Kidney tubule cell (primary cell): ENCODE measurements around the gene CACNA1F.

ENCODE experiments used
- DNase-seq: peaks from one replicate; pipeline ENCODE4 v3.0.0-alpha.2; 2018; ENCODE audit warnings: low spot score

CACNA1F gene

DNA sequence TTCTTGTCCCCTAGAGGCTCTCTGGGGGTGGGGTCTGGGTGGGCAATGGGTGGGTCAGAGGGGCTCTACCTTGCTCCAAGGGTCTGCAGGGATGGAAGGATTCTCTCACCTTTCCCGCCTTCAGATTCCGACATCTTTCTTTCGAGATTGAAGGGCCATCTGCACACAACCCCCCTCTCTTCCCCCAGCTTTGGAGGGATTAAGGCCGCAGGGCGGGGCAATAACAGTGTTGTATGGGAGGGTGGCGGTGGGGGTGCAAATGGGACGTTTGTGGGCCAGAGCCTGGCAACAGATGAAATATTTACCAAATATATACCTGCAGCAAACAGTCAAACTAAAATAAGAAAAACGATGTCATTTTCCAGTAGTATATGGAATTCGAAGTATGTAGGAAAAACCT, at the start of gene CACNA1F:
Gene CACNA1F (minus strand): TSS at position 165 of the 400 bp plus-strand sequence. CDS start 31 bp downstream, at position 134.
- no peak for DNase-seq

DNA sequence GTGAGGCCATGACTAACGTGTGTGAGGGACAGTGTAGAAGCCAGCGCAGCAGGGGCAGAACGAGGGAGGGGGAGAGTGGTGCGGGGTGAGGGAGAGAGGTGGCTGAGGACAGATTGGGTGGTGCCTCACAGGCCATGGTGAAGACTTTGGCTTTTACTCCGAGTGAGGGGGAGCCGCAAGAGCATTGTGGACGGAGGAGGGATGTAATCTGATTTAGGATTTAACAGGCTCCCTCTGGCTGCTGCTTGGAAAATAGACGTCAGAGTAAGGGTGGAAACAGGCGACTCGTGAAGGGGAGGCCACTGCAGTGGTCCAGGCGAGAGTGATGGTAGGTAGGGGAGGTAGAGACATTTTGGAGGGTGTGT, 49.5 kb upstream of the CACNA1F start:
- no peak for DNase-seq

DNA sequence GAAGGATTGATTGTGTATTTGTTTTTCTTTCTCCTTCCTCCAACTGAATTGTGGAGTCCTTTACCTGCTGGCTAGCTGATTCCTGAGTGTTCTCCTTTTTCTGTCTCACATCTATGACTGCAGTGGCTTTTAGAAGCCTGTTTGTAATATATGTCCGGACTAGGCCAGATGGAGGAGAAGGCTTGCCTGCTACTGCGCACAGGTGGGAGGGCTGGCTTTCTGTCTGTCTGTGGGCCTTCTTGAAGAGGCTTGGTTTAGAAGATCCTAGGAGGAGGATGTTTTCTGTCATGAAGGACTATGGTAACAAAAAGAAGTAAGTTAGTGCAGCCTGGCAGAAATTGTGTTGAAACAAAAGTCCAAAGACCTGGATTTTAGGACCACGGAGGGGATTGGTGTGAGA, 44.9 kb upstream of the CACNA1F start:
- no peak for DNase-seq

DNA sequence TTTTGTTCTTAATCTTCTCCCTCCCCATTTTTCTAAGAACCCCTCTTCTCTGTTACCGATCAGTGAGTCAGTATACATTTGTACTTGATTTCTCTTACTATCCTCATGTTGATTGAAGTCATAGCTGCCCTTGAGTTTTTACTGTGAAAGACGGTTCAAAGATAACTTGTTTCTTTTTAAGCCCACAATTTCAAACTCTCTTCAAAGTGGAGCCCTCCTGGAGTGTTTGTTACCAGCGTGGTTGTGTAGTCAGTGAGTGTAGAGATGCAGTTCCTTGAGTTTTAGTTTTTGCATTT, 44.3 kb upstream of the CACNA1F start:
- no peak for DNase-seq

DNA sequence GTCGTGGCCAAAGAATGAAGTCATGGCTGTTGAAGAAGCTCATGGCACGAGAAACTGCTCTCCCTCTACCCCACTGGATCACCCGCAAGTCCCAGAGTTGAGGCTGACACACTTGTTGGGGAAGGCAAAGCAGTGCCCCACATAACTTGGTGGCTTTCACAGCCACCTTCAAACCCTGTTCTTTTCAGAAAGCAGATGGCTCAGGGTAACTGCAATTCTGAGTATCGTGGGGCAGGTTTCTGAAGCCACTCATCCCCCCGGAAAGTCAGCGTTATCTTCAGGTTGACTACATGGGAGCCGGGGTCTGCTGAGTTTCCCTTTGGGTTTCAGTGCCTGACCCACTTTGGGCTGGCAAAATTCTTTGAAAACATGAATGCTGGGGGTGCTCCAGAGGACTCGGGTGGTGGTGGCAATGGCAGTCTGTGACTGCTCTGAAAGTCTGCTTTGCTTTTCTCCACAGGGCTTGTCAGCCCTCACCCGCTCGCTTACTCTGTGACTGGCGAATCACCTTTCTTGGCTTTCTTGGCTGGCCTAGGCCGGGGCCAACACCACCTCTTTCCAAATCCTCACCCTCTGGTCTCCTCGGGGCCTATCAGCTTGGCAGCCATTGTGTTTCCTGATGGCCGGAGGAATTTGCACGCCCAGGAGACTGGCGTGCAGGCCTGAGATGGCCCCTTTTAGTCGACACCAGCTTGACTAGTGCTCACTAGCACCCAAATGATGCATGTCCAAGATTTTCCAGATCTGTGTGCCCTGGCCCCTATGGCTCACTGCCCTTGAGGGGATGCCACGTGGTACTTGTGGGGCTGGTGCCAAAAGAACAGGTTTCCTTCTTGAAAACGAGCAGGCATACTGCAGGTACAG, 43.8 kb upstream of the CACNA1F start:
- no peak for DNase-seq

DNA sequence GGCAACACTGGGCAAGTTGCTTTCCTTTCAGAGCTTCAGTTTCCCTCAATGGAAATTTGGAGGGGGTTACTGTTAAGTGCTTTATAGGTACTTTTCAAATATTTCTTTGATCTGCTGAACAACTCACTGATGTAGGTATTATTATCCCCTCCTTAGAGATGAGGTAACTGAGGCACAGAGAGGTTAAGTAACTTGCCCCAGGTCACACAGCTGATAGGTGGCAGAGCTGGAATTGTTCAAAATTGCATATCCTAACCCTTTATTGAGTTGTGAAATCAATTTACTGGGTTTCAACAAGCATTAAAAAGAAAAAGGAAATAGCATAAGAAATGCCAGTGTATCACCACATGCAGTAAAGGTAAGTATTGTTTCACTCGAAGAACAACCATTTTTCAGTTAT, 43.1 kb upstream of the CACNA1F start:
- DNase-seq, result no peak

DNA sequence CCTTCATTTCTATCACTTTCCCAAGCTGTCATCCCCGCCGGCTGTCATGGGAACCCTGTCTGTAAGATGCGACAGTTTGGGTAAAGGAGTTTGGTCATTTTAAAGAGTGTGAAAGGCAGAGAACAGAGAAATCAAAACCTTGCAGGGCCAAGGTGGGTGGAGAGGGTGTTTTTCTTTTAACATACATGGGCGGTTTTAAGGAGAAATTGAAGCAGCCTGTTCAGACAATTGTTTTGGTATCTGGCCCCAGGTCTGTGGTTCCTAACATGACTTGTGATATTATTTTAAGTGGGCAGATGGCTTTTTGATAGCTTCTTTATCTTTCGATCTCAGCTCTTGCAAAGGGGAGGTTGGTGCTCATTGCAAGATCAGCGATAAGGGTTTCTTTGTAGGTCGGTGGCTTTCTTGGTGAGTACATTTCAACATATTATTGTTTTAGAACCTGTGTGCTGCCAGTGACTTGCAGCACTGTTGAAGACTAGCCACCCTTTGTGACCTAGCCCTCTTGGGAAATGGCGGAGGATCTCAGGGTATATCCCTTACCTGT, 40.1 kb upstream of the CACNA1F start:
- DNase-seq, result no peak

DNA sequence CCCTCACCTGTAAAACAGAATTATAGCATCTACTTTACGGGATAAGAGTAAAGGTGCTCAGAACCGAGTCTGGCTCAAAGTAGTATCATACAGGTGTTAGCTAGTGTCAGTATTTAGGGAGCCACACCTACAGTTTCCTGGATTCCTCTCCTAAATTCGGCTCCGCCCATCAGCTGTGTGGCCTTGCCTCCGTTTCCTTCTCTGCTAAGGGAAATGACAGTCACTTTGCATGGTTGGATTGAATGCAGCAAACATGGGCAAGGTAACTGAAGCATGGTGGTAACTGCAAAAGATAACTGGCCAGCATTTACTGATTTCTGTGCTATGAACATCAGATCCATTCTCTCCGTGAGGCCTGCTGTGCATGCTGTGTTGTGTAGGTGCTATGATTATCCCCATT, 39.3 kb upstream of the CACNA1F start:
- no peak for DNase-seq

DNA sequence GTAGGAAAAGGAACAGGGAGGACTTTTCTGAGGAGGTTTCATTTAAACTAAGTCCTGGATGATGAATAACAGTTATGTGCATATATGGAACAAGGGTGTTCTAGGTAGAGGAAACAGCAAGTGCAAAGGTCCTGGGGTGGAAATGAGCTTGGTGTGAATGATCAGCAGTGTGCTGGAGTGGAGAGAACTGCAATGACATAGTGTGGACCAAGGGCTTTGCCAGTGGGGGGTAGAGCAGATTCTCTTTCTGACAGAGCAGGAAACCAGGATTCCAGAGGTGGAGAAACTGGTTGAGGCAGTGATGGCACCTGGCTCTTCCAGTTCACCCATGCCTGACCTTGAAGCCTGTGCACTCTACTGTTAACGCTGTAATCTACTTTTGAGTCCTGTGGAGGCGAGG, 38.2 kb upstream of the CACNA1F start:
- peak; percentile 23 for DNase-seq

DNA sequence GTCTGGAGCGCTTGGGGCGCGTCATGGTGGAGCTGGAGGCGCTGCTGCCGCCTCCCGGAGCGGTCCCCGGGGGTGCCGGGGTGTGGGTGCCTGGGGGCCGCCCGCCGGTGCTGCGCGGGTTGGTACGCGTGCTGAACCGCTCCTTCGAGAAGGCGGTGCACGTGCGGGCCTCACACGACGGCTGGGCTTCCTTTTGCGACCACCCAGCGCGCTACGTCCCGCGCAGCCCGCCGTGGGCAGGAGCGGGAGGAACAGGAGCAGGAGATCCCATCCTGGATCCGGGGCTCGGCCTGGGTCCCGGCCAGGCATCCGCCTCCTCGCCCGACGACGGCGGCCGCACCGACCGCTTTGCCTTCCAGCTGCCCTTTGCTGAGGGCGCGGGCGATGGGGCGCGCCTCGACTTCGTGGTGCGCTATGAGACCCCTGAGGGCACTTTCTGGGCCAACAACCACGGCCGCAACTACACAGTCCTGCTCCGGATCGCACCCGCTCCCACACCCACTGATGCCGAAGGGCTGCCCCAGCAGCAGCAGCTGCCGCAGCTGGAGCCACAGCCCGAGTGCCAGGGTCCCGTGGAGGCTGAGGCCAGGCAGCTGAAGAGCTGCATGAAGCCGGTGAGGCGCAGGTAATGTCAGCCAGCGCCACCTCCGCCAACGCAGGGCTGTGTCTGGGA, 37.2 kb upstream of the CACNA1F start:
- no peak for DNase-seq

DNA sequence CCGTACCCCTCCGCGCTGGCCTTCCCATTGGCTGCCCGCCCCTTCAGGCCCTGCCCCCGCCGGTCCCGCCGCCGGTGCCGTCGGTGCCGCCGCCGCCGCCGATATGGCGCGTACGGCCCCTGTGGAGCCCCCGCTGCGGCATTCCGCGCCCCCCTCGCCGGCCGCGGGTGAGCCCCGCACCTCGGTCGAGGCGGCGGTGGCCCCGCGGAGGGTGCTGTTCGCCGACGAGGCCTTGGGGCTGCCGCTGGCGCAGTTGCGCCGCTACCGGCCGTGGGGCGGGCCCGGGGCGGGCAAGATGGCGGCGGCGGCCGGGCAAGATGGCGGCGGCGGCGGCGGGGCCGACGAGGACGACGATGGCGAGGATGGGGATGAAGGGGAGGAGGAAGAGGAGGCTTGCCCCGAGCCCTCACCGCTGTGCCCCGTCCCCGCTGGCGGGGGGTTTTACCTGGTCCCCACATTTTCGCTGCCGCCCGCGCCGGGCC, 36.7 kb upstream of the CACNA1F start, which contains the start of gene PPP1R3F:
Gene PPP1R3F (plus strand): TSS at position 27 of the 482 bp plus-strand sequence. CDS start 77 bp downstream, at position 104.
- DNase-seq, result no peak

DNA sequence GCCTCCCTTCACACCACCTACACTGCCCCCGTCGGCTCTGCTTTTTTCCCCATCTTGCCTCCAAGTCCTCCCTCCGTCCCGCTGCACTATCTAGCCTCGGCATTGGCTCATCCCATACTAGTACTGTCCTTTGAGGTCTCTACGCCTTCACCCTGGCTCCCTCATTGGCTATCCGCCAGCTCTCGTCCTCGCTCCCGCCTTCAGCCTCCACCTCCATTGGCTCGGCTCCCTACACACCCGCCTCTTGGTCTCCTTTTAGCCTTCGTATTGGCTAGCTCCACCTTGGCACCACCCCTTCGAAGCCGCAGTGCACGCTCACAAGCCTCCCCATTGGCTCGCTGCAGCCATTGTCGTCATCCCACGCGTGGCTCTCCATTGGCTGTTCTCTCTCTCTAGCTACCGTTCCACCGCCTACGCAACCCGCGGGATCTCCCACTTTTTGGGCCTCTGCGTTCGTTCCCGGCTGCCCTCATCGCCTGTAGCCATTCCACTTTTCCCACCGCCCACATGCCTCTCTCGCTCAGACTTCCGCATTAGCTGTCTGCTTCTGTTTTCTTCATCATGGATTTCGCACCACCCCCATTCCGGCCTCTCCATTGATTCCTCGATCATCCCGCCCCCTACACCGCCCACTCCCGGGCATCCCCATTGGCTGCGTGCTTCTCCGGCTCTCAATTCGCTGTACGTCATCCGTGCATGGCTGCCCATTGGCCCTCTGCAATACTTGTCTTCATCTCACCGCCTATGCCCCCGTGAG, 36.0 kb upstream of the CACNA1F start:
- peak; percentile 98 for DNase-seq

DNA sequence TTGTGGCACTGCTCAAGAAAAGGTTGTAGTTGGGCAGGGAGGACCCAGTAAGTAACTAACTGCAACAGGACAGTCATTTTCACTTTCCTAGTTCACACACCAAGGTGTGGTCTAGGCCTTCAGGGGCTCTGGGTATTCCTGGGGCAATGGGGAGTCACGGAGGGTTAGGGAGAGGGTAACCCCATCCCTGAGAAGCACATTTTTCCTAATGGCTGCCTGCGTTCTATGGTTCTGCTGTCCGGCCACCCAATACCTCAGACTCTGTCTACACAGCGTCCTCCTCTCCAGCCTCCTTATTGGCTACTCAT, 35.5 kb upstream of the CACNA1F start:
- DNase-seq, result no peak

DNA sequence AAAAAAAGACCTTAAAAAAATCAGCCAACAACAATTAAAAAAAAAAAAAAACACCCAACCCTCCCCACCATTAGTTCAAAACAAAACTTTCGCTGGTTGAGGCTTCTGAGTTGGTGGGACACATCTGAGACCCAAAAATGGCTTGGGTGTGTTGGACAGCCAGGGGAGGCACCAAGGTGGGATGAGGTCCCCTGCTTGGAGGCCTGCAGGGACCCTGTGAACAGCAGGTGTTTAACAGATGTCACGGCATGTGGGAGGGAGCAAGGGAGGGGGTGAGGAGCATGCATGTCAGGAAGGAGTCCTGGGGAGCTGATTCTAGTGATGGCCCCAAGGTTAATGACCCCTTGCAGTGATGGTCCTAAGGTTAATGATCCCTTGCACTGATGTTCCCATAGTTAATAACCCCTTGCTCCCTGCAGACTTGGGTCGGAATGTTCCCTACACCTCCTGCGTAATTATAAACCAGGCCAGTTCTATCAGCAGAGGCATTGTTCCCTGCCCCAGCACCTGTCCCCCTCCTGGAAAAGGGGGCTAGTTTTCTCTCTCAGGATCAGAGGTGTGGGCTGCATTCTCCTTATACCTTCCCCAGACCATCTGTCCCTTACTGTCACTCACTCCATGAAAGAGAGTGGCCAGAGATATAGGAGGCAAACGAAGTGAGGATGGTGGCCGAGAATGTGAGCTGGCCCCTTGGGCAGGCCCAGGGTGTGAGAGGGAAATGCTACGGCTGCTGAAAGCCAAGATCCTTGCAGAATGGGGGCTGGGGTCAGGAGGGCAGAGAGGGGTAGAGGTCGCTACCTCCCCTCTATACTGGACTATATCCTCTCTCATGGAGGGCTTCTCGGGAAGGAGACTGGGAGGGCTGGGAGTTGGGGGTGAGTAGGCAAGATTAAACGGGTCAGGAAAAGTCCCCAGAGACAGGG, 33.6 kb upstream of the CACNA1F start:
- DNase-seq, result no peak

DNA sequence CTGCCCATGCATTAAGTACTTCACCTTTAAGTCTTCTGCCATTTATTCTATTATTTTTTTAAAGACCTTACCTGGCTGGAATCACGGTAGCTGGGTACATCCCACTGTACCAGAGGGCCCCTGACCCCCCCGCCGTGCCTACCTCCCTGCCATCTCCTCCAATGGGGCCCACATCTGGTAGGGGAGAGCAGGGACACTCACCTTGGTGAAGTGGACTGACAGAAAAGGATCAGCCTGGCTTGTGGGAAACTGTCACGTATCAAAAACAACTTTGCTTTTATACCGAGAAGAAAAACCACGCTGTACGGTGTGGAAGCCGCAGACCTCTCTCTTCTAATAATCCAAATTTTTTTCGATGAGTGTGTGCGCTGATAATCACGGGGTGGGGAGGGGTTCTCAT, 31.3 kb upstream of the CACNA1F start, which contains the start of gene FOXP3:
Gene FOXP3 (minus strand): TSS at position 251 of the 400 bp plus-strand sequence. CDS start 6,205 bp downstream, outside the sequence.
- DNase-seq, result no peak

DNA sequence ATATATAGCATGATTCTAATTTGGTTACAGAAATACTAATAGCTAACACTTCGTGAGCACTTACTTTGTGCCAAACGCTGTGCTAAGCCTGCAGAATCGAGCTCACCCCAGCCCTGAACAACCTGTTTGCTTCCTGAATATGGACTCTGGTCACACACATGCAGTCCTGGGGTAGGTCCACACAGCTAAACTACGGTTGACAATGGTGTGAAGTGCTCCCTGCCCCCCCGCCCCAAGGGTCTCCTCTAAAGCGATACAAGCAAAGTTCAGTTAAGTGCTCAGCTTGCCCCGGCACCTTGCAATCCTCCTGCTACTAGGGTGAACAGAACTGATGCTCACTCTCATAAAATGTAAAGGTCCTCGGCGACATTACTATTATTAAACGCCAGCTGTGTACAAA, 30.5 kb upstream of the CACNA1F start:
- no peak for DNase-seq

DNA sequence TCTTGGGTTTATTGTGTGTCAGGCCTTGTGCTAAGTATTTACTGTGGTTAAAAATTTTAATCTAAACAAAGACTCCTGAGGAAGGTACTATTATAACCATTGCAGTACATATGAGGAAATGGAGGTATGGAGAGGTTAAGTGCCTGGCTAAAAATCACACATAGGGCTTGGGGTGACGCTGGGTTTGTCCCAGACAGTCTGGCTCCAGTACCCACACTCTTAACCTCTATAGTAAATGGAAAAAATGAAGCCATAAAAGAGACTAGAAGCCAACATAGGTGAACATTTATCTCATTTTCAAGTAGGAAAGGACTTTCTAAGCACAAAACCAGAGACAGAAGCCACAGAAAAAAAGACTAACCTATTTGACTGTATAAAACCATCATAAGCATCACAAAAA, 29.5 kb upstream of the CACNA1F start:
- DNase-seq, result no peak

DNA sequence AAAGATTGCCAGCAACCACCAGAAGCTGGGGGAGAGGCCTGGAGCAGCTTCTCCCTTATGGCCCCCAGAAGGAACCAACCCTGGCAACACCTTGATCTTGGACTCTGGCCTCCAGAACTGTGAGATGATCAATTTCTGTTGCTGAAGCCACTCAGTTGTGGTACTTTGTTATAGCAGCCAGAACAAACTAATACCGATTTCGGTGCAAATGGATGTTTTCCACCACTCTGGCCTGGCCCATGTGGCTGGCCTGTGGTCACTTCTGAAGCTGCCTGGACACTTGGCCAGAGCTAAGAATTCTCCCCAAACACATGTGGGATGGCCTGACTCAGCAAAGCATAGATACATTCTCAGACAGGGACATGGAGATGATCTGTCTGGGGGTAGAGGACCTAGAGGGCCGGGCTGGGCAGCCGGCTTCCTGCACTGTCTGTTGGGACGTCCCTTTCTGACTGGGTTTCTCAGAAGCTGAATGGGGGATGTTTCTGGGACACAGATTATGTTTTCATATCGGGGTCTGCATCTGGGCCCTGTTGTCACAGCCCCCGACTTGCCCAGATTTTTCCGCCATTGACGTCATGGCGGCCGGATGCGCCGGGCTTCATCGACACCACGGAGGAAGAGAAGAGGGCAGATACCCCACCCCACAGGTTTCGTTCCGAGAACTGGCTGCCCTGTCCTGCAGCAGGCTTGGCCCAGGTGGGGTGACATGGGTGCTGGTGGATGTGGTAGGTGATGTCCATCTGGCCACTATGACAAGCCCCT, 27.3 kb upstream of the CACNA1F start:
- DNase-seq, result no peak

DNA sequence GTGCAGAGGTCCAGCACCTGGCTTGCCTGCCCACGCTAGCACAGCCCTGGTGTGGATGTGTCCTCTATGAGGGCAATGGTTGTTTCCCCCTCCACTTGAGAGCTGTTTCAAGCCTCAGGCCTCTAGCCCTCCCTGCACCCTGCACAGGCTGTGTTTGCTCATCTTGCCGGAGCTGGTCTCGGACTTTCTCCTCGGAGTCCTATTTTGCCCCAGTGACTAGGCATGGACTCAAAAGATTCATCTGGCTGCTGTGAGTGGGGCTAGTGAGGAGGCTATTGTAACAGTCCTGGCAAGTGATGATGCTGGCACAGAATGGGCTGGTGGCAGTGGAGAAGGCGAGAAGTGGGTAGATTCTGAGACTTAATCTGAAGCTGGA, 25.6 kb upstream of the CACNA1F start:
- DNase-seq, result no peak

DNA sequence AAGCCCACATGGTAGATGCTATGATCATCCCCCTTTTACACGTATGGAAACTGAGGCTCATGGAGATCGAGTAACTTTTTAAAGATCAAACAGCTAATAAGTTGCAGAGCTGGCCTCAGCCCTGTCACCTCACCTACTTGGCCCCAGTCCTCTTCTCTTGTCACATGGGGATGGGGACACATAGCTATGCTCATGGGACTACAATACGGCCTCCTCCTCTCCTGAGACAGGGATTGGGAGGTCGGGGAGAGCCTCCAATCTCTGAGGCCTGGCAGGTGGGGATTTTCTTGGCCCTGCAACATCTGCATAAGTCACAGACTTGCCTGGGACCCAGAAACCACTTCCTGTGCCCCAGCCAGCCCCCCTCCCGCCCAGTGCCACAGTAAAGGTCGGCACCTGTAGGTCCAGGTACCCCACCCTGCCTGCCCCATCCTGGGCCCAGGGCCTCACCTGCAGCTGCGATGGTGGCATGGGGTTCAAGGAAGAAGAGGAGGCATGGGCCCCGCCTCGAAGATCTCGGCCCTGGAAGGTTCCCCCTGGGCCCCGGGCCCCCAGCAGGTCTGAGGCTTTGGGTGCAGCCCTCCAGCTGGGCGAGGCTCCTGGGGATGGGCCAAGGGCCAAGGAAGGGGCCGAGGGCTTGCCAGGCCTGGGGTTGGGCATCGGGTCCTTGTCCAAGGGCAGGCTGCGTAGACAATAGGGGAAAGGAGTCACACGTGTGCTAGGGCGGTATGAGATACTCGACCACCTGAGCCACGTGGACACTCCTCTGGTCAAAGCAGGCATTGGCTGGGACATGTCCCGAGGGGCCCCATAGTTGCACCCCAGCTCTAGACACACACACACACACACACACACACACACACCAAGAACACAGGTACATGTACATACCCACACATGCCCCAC, 25.0 kb upstream of the CACNA1F start:
- DNase-seq, result no peak
